ENCODE measurements around the gene RTTN. TPM values are rescaled to one million over a fixed set of nuclear protein-coding genes. Genes with fewer than 3 reads are reported as not detected.

Gene RTTN
- total and polyA plus RNA-seq, 4 donors: 2.1 to 17.5 (median 11.8) TPM

- peaks cover 0 to 4% of the 10 kb centered on the region in 2 donors for H3K36me3 ChIP-seq (ENCODE audit: control insufficient read depth in 1 of 2, insufficient read depth in 2 of 2, low read length in 1 of 2)
- no peaks in the 10 kb centered on the region for H3K4me1 ChIP-seq (ENCODE audit: control insufficient read depth in 1 of 2, insufficient read depth in 2 of 2, low read length in 2 of 2)
- intact Hi-C loops (cut with DNase I): no loop called here
- ATAC-seq (ENCODE audit: low FRiP score) (no peak), DNase-seq (no peak)
- H3K27ac ChIP-seq (ENCODE audit: low read depth in 1 of 2, low read length in 2 of 2): no peak overlapping the region
- H3K4me3 ChIP-seq (ENCODE audit: low read length in 2 of 2): no peak overlapping the region
- WGBS, 2 donors: 92 to 94% methylated on average over 5 of the region's 5 CpGs
- no peaks in the 10 kb centered on the region for H3K9me3 ChIP-seq (ENCODE audit: control insufficient read depth, low read length)
- no peaks in the 10 kb centered on the region for H3K27me3 ChIP-seq (ENCODE audit: control insufficient read depth in 1 of 2, insufficient read depth in 2 of 2, low read length in 1 of 2)
Measured at GRCh38 chr18:70149616-70150301, 55.7 kb downstream of the RTTN start.

GRCh38 chr18:70149156-70149555 is 56.3 kb downstream of the RTTN start:
- Histone ChIP-seq H3K4me1 (ENCODE audit: control insufficient read depth in 1 of 2, insufficient read depth in 2 of 2, low read length in 2 of 2) (no peaks in the 10 kb centered on the region), H3K9me3 (ENCODE audit: control insufficient read depth, low read length) (no peaks in the 10 kb centered on the region), H3K4me3 (ENCODE audit: low read length in 2 of 2) (no peak overlapping the region), H3K36me3 (ENCODE audit: control insufficient read depth in 1 of 2, insufficient read depth in 2 of 2, low read length in 1 of 2) (peaks cover 2 to 4% of the 10 kb centered on the region in 2 donors), H3K27ac (ENCODE audit: low read depth in 1 of 2, low read length in 2 of 2) (no peak overlapping the region), H3K27me3 (ENCODE audit: control insufficient read depth in 1 of 2, insufficient read depth in 2 of 2, low read length in 1 of 2) (no peaks in the 10 kb centered on the region)
- WGBS, 2 donors: 88 to 93% methylated on average over 2 of the region's 2 CpGs
- intact Hi-C loops (cut with DNase I): no loop called here
- DNase-seq (no peak), ATAC-seq (ENCODE audit: low FRiP score) (no peak)

DNA sequence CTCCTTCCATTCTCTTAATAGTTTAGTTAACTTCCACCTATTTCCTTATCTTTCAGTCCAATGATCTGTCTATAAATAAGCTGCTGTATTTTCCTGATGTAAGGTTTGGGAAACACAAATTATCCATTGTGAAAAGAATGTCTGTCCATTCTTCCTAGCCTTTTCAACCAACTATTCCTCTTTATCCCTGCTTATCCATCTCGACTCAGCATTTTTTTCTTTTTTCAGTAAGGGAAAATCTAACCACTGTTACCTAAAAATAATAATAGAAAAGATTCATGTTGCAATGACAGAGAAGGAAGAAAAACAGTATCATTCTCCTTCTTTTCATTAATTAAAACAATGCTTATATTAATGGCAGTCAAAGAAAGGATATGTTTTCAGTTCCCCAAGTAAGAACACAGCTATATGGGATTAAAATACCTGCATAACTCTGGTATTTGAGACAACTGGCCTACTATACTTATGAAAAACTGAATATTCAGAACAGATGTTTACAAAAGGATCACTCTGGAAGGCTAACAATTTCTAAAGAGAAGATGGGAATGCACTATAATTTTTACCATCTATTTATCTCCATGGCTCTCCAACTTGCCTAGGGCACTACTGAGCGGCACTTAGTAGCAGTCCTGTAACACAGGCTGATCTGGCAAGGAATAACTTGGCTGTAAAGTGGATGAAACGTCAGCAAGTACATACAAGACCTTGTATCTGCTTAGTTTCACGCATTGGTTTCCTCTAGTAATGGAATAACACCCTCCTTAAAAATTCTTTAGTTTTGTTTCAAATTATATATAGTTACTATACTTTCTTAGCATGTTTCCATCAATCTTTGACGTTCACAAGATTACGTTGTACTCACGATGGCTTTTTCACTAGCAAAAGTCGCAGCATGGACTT is 57.2 kb downstream of the RTTN start:
- H3K36me3 ChIP-seq (ENCODE audit: control insufficient read depth in 1 of 2, insufficient read depth in 2 of 2, low read length in 1 of 2): peaks cover 2 to 4% of the 10 kb centered on the region in 2 donors
- no peak for ATAC-seq (ENCODE audit: low FRiP score)
- H3K4me3 ChIP-seq (ENCODE audit: low read length in 2 of 2): no peak overlapping the region
- no peak for DNase-seq
- H3K27ac ChIP-seq (ENCODE audit: low read depth in 1 of 2, low read length in 2 of 2): no peak overlapping the region
- H3K27me3 ChIP-seq (ENCODE audit: control insufficient read depth in 1 of 2, insufficient read depth in 2 of 2, low read length in 1 of 2): no peaks in the 10 kb centered on the region
- WGBS, 2 donors: 73 to 81% methylated on average over 8 of the region's 8 CpGs
- H3K4me1 ChIP-seq (ENCODE audit: control insufficient read depth in 1 of 2, insufficient read depth in 2 of 2, low read length in 2 of 2): no peaks in the 10 kb centered on the region
- intact Hi-C loops (cut with DNase I): no loop called here
- H3K9me3 ChIP-seq (ENCODE audit: control insufficient read depth, low read length): no peaks in the 10 kb centered on the region

DNA sequence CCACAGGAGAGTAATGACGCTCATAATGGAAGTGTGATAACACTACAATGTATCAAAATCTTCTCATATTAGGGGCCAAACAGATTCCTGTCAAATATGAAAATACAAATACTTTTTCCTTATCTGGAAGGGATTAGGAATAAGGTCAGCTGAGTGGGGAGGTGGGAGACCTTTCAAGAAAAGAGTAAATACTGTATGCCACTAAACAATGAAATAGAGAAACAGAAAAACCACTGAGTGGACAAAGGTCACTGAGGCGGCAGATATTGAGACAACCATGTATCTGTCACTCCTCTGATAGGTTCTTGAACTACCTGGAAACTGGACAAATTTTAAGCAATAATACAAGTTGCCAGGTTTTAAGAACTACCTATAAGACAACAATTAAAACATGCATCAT is 59.3 kb downstream of the RTTN start:
- H3K4me1 ChIP-seq (ENCODE audit: control insufficient read depth in 1 of 2, insufficient read depth in 2 of 2, low read length in 2 of 2): no peaks in the 10 kb centered on the region
- no peak for DNase-seq
- peaks cover 2 to 4% of the 10 kb centered on the region in 2 donors for H3K36me3 ChIP-seq (ENCODE audit: control insufficient read depth in 1 of 2, insufficient read depth in 2 of 2, low read length in 1 of 2)
- no peaks in the 10 kb centered on the region for H3K27me3 ChIP-seq (ENCODE audit: control insufficient read depth in 1 of 2, insufficient read depth in 2 of 2, low read length in 1 of 2)
- no peak overlapping the region for H3K4me3 ChIP-seq (ENCODE audit: low read length in 2 of 2)
- H3K27ac ChIP-seq (ENCODE audit: low read depth in 1 of 2, low read length in 2 of 2): no peak overlapping the region
- WGBS, 2 donors: 88 to 89% methylated on average over 2 of the region's 2 CpGs
- ATAC-seq (ENCODE audit: low FRiP score): no peak
- intact Hi-C loops (cut with DNase I): no loop called here
- H3K9me3 ChIP-seq (ENCODE audit: control insufficient read depth, low read length): no peaks in the 10 kb centered on the region

GRCh38 chr18:70142001-70142400 is 63.5 kb downstream of the RTTN start:
- intact Hi-C loops (cut with DNase I): no loop called here
- Histone ChIP-seq H3K9me3 (ENCODE audit: control insufficient read depth, low read length) (no peaks in the 10 kb centered on the region), H3K4me1 (ENCODE audit: control insufficient read depth in 1 of 2, insufficient read depth in 2 of 2, low read length in 2 of 2) (no peaks in the 10 kb centered on the region), H3K36me3 (ENCODE audit: control insufficient read depth in 1 of 2, insufficient read depth in 2 of 2, low read length in 1 of 2) (peaks cover 0 to 2% of the 10 kb centered on the region in 2 donors), H3K27me3 (ENCODE audit: control insufficient read depth in 1 of 2, insufficient read depth in 2 of 2, low read length in 1 of 2) (no peaks in the 10 kb centered on the region), H3K4me3 (ENCODE audit: low read length in 2 of 2) (no peak overlapping the region), H3K27ac (ENCODE audit: low read depth in 1 of 2, low read length in 2 of 2) (no peak overlapping the region)
- DNase-seq: no peak
- no peak for ATAC-seq (ENCODE audit: low FRiP score)
- WGBS, 2 donors: 94 to 98% methylated on average over 3 of the region's 3 CpGs

DNA sequence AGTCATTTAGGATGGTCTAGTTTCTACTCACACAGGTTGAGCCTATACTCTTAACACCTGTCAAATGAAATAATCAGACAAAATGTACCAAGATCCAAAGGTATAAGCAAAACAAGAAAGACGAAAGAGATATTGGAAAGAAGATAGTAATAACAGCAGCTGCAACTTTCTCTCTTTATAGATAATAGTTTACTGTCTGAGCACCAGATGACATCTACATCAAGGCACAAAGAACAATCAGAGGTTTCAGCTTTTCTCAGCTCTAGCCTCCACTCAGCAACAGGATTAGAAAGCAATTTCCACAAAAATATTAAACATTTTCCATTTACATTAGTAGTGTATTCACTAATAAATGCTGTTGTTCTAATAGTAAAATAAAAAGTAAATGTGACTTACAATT is 66.3 kb downstream of the RTTN start:
- Histone ChIP-seq H3K36me3 (ENCODE audit: control insufficient read depth in 1 of 2, insufficient read depth in 2 of 2, low read length in 1 of 2) (no peaks in the 10 kb centered on the region), H3K27me3 (ENCODE audit: control insufficient read depth in 1 of 2, insufficient read depth in 2 of 2, low read length in 1 of 2) (no peaks in the 10 kb centered on the region), H3K9me3 (ENCODE audit: control insufficient read depth, low read length) (no peaks in the 10 kb centered on the region), H3K27ac (ENCODE audit: low read depth in 1 of 2, low read length in 2 of 2) (no peak overlapping the region), H3K4me1 (ENCODE audit: control insufficient read depth in 1 of 2, insufficient read depth in 2 of 2, low read length in 2 of 2) (peaks cover 0 to 2% of the 10 kb centered on the region in 2 donors), H3K4me3 (ENCODE audit: low read length in 2 of 2) (no peak overlapping the region)
- DNase-seq (no peak), ATAC-seq (ENCODE audit: low FRiP score) (no peak)
- intact Hi-C loops (cut with DNase I): loop anchor here (5.0 kb wide), 2 partner anchors 38 to 43 kb away; no protein-coding TSS in a partner anchor
- whole genome bisulfite sequencing, 2 donors: 96 to 98% methylated on average over 1 of the region's 1 CpG

DNA sequence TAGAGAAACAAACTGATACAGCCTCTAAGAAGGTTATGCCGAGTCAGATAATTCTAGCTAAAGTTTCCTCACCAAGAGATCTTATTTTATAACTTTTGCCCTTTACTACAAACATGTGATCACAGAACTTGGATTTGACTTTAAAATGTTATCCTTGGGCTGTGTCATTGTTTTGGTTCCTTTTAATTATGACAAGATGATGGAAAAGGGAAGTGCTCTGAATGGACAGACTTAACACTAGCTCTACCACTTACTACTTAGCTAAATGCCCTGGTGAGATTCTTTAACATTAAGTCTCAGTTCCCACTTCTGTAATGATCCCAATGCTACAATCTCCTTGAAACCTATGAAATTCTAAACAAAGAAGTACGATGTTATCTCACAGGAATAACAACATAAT is 69.9 kb downstream of the RTTN start:
- H3K36me3 ChIP-seq (ENCODE audit: control insufficient read depth in 1 of 2, insufficient read depth in 2 of 2, low read length in 1 of 2): no peaks in the 10 kb centered on the region
- no peak for ATAC-seq (ENCODE audit: low FRiP score)
- H3K27me3 ChIP-seq (ENCODE audit: control insufficient read depth in 1 of 2, insufficient read depth in 2 of 2, low read length in 1 of 2): no peaks in the 10 kb centered on the region
- H3K4me3 ChIP-seq (ENCODE audit: low read length in 2 of 2): no peak overlapping the region
- no peak for DNase-seq
- H3K4me1 ChIP-seq (ENCODE audit: control insufficient read depth in 1 of 2, insufficient read depth in 2 of 2, low read length in 2 of 2): peaks cover 0 to 2% of the 10 kb centered on the region in 2 donors
- 4 to 9% methylated on average over 2 of the region's 2 CpGs for WGBS, 2 donors
- H3K9me3 ChIP-seq (ENCODE audit: control insufficient read depth, low read length): no peaks in the 10 kb centered on the region
- peak overlapping the region in 1 of 2 donors; percentile 51 for H3K27ac ChIP-seq (ENCODE audit: low read depth in 1 of 2, low read length in 2 of 2)
- intact Hi-C loops (cut with DNase I): loop anchor here (5.0 kb wide), 2 partner anchors 42 to 47 kb away; no protein-coding TSS in a partner anchor

GRCh38 chr18:70132999-70133398 is 72.5 kb downstream of the RTTN start:
- ATAC-seq (ENCODE audit: low FRiP score) (peak; percentile 86), DNase-seq (no peak)
- Histone ChIP-seq H3K27me3 (ENCODE audit: control insufficient read depth in 1 of 2, insufficient read depth in 2 of 2, low read length in 1 of 2) (no peaks in the 10 kb centered on the region), H3K4me3 (ENCODE audit: low read length in 2 of 2) (no peak overlapping the region), H3K36me3 (ENCODE audit: control insufficient read depth in 1 of 2, insufficient read depth in 2 of 2, low read length in 1 of 2) (no peaks in the 10 kb centered on the region), H3K4me1 (ENCODE audit: control insufficient read depth in 1 of 2, insufficient read depth in 2 of 2, low read length in 2 of 2) (peaks cover 0 to 2% of the 10 kb centered on the region in 2 donors), H3K9me3 (ENCODE audit: control insufficient read depth, low read length) (no peaks in the 10 kb centered on the region), H3K27ac (ENCODE audit: low read depth in 1 of 2, low read length in 2 of 2) (no peak overlapping the region)
- intact Hi-C loops (cut with DNase I): no loop called here
- WGBS, 2 donors: 1 to 7% methylated on average over 2 of the region's 2 CpGs
